H9 (cell line): ENCODE data around the gene UGT1A8. TPM values are rescaled to one million over a fixed set of nuclear protein-coding genes. Genes with fewer than 3 reads are reported as not detected.

Source experiments
- DNase-seq: peaks from one replicate; pipeline ENCODE4 v3.0.0-alpha.2; 2017
- H2AFZ ChIP-seq: one replicate; pipeline ENCODE4 v1.6.1; 2013; ENCODE audit warnings: mild to moderate bottlenecking, low read length, control low read depth, moderate library complexity
- H2AK5ac ChIP-seq: 2 replicates; pipeline ENCODE4 v1.6.1; 2013; ENCODE audit warnings: low read length, control low read depth, mixed read lengths; ENCODE audit not compliant: insufficient read length
- H2BK120ac ChIP-seq: one replicate; pipeline ENCODE4 v1.6.1; 2013; ENCODE audit warnings: low read depth, mild to moderate bottlenecking, low read length, control low read depth, inconsistent platforms; ENCODE audit not compliant: poor library complexity, severe bottlenecking
- H2BK12ac ChIP-seq: 2 replicates; pipeline ENCODE4 v1.6.1; 2013; ENCODE audit warnings: low read length, control low read depth, mixed read lengths, low read depth; ENCODE audit not compliant: insufficient read length
- H2BK15ac ChIP-seq: 2 replicates; pipeline ENCODE4 v1.6.1; 2013; ENCODE audit warnings: low read depth, low read length, control low read depth
- H2BK20ac ChIP-seq: one replicate; pipeline ENCODE4 v1.6.1; 2013; ENCODE audit warnings: low read depth, mild to moderate bottlenecking, low read length, control low read depth, inconsistent platforms; ENCODE audit not compliant: poor library complexity, severe bottlenecking
- H2BK5ac ChIP-seq: 2 replicates; pipeline ENCODE4 v1.6.1; 2013; ENCODE audit warnings: low read length, control low read depth, mixed read lengths; ENCODE audit not compliant: insufficient read length
- H3K14ac ChIP-seq: 2 replicates; pipeline ENCODE4 v1.6.1; 2013; ENCODE audit warnings: low read length, control low read depth; ENCODE audit not compliant: insufficient read depth
- H3K18ac ChIP-seq: 2 replicates; pipeline ENCODE4 v1.6.1; 2013; ENCODE audit warnings: low read depth, mild to moderate bottlenecking, mixed read lengths, low read length, control low read depth; ENCODE audit not compliant: insufficient read length
- H3K23ac ChIP-seq: 2 replicates; pipeline ENCODE4 v1.6.1; 2013; ENCODE audit warnings: low read length, control low read depth, mixed read lengths, low read depth; ENCODE audit not compliant: insufficient read length
- H3K23me2 ChIP-seq: 2 replicates; pipeline ENCODE4 v1.6.1; 2013; ENCODE audit warnings: low read depth, mild to moderate bottlenecking, mixed read lengths, low read length, control low read depth; ENCODE audit not compliant: insufficient read length, poor library complexity, severe bottlenecking
- H3K27ac ChIP-seq: 2 replicates; pipeline ENCODE4 v1.5.1; 2013; ENCODE audit warnings: low read length, control low read depth, mixed read lengths, low read depth; ENCODE audit not compliant: insufficient read length
- H3K27me3 ChIP-seq: 2 replicates; pipeline ENCODE4 v1.6.1; 2013; ENCODE audit warnings: low read length, control low read depth, inconsistent platforms; ENCODE audit not compliant: insufficient read depth
- H3K4ac ChIP-seq: 2 replicates; pipeline ENCODE4 v1.6.1; 2013; ENCODE audit warnings: low read depth, mild to moderate bottlenecking, control low read depth, inconsistent platforms, low read length, moderate library complexity
- H3K4me1 ChIP-seq: 2 replicates; pipeline ENCODE4 v1.6.1; 2013; ENCODE audit warnings: low read length, control low read depth, inconsistent platforms; ENCODE audit not compliant: insufficient read depth
- H3K4me2 ChIP-seq: 2 replicates; pipeline ENCODE4 v1.6.1; 2013; ENCODE audit warnings: low read length, control low read depth, mixed read lengths; ENCODE audit not compliant: insufficient read length, insufficient read depth
- H3K56ac ChIP-seq: 2 replicates; pipeline ENCODE4 v1.6.1; 2013; ENCODE audit warnings: low read depth, mild to moderate bottlenecking, mixed read lengths, low read length, control low read depth; ENCODE audit not compliant: insufficient read length
- H3K79me1 ChIP-seq: 2 replicates; pipeline ENCODE4 v1.6.1; 2013; ENCODE audit warnings: low read depth, mild to moderate bottlenecking, moderate library complexity, low read length, control low read depth, inconsistent platforms; ENCODE audit not compliant: insufficient read depth, poor library complexity, severe bottlenecking
- H3K79me2 ChIP-seq: 2 replicates; pipeline ENCODE4 v1.6.1; 2013; ENCODE audit warnings: low read length, control low read depth, inconsistent platforms; ENCODE audit not compliant: insufficient read depth
- H3K9ac ChIP-seq: 2 replicates; pipeline ENCODE4 v1.6.1; 2013; ENCODE audit warnings: low read length, control low read depth, mixed read lengths; ENCODE audit not compliant: insufficient read length; ENCODE audit errors: extremely low read depth
- H3K9me3 ChIP-seq: one replicate; pipeline ENCODE4 v1.6.1; 2013; ENCODE audit warnings: low read depth, low read length, inconsistent platforms; ENCODE audit not compliant: control insufficient read depth
- H3T11ph ChIP-seq: one replicate; pipeline ENCODE4 v1.6.1; 2013; ENCODE audit warnings: mild to moderate bottlenecking, low read length, control low read depth, inconsistent platforms
- H4K20me1 ChIP-seq: one replicate; pipeline ENCODE4 v1.6.1; 2013; ENCODE audit not compliant: control insufficient read depth, insufficient read length, insufficient read depth
- H4K5ac ChIP-seq: 2 replicates; pipeline ENCODE4 v1.6.1; 2013; ENCODE audit warnings: low read depth, mild to moderate bottlenecking, mixed read lengths, low read length, control low read depth; ENCODE audit not compliant: insufficient read length
- H4K8ac ChIP-seq: replicated peaks from 2 replicates; pipeline ENCODE4 v1.6.1; 2013; ENCODE audit warnings: low read length, control low read depth, mixed read lengths, low read depth; ENCODE audit not compliant: insufficient read length
- H4K91ac ChIP-seq: 2 replicates; pipeline ENCODE4 v1.6.1; 2013; ENCODE audit warnings: low read depth, mild to moderate bottlenecking, moderate library complexity, mixed read lengths, low read length, control low read depth; ENCODE audit not compliant: insufficient read length
- H3K27ac Mint-ChIP-seq, 3 experiments: 2 replicates in 2 of 3; 3 replicates in 1 of 3; pipeline ENCODE4 v1.8.0; 2020 to 2021; ENCODE audit warnings: mixed read lengths in 3 of 3, mild to moderate bottlenecking in 1 of 3, moderate library complexity in 1 of 3
- H3K27me3 Mint-ChIP-seq: 2 replicates; pipeline ENCODE4 v1.8.0; 2021; ENCODE audit warnings: low read depth, mild to moderate bottlenecking, moderate library complexity, mixed read lengths
- H3K36me3 Mint-ChIP-seq, 3 experiments: 2 replicates in 2 of 3; 3 replicates in 1 of 3; pipeline ENCODE4 v1.8.0; 2020 to 2021; ENCODE audit warnings: low read depth in 3 of 3, mixed read lengths in 3 of 3; ENCODE audit not compliant: insufficient read depth in 1 of 3
- H3K4me1 Mint-ChIP-seq, 2 experiments: 2 replicates each; pipeline ENCODE4 v1.8.0; 2020; ENCODE audit warnings: mixed read lengths in 2 of 2
- H3K4me3 Mint-ChIP-seq, 2 experiments: 2 replicates in 1 of 2; 3 replicates in 1 of 2; pipeline ENCODE4 v1.8.0; 2020 to 2021; ENCODE audit warnings: mild to moderate bottlenecking in 2 of 2, mixed read lengths in 2 of 2, moderate library complexity in 1 of 2
- H3K9me3 Mint-ChIP-seq, 2 experiments: 2 replicates in 1 of 2; 3 replicates in 1 of 2; pipeline ENCODE4 v1.8.0; 2020; ENCODE audit warnings: mild to moderate bottlenecking in 2 of 2, mixed read lengths in 2 of 2, moderate library complexity in 1 of 2
- WGBS: extraction: QIAGEN DNeasy Blood & Tissue Kit; methylation state at CpG from one replicate; pipeline ENCODE4 v1.1.7; 2013; ENCODE audit warnings: missing lambda C conversion rate, low lambda C conversion rate, mixed read lengths; ENCODE audit not compliant: insufficient read length; ENCODE audit errors: extremely low coverage; 5-methylcytosine and 5-hydroxymethylcytosine counted together
- total RNA-seq: library from RNA; stranded (reverse); gene quantifications from 2 replicates; pipeline ENCODE4 v1.2.1, GENCODE V29; 2021
- TF ChIP-seq, protein P1 (sequence below): fragments of 200-600 bp; sonication (generic); conservative IDR thresholded peaks from 3 replicates; pipeline ENCODE4 v1.8.0; 2021; ENCODE audit warnings: antibody characterized with exemption, mild to moderate bottlenecking

Gene UGT1A8
- total RNA-seq, 1 experiment from 2014 or later = not detected

DNA sequence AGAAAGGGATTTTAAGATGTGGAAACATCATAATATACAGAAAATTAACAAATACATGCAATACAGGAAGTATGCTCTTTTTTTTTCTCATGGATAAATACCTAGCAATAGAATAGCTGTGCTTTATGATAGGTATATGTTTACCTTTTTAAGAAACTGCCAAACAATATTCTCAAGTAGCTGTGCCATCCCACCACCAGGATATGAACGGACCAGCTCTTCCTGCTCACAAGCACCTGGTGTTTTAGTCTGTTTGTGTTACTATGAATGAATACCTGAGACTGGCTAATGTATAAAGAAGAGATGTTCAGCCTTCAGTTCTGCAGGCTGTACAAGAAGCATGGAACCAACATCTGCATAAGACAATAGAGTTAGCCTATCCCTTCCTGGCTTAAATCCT, 19.9 kb upstream of the UGT1A8 start:
- Histone ChIP-seq H3K9ac (no peak overlapping the region), H3K18ac (no peak overlapping the region), H3K4me2 (no peak overlapping the region), H3K79me1 (no peaks in the 10 kb centered on the region), H3K4me1 (no peaks in the 10 kb centered on the region), H2BK12ac (no peak overlapping the region), H3K4ac (no peak overlapping the region), H3K56ac (no peak overlapping the region), H3K23ac (no peak overlapping the region), H3K27ac (no peak overlapping the region), H3T11ph (no peak overlapping the region), H4K5ac (no peak overlapping the region), H3K9me3 (no peaks in the 10 kb centered on the region), H3K79me2 (no peaks in the 10 kb centered on the region), H4K8ac (no peak overlapping the region), H4K91ac (no peak overlapping the region), H2BK120ac (no peak overlapping the region), H4K20me1 (no peaks in the 10 kb centered on the region), H2AK5ac (no peak overlapping the region), H2AFZ (no peak overlapping the region), H2BK20ac (no peak overlapping the region), H3K14ac (no peak overlapping the region), H3K23me2 (no peaks in the 10 kb centered on the region), H2BK15ac (no peak overlapping the region), H2BK5ac (no peak overlapping the region), H3K27me3 (no peaks in the 10 kb centered on the region)
- peaks cover 2% of the 10 kb centered on the region for H3K27me3 Mint-ChIP-seq
- no peak overlapping the region for H3K27ac Mint-ChIP-seq
- no peaks in the 10 kb centered on the region; a peak in 1 of 7 replicates for H3K36me3 Mint-ChIP-seq
- TF ChIP-seq, protein P1, sequence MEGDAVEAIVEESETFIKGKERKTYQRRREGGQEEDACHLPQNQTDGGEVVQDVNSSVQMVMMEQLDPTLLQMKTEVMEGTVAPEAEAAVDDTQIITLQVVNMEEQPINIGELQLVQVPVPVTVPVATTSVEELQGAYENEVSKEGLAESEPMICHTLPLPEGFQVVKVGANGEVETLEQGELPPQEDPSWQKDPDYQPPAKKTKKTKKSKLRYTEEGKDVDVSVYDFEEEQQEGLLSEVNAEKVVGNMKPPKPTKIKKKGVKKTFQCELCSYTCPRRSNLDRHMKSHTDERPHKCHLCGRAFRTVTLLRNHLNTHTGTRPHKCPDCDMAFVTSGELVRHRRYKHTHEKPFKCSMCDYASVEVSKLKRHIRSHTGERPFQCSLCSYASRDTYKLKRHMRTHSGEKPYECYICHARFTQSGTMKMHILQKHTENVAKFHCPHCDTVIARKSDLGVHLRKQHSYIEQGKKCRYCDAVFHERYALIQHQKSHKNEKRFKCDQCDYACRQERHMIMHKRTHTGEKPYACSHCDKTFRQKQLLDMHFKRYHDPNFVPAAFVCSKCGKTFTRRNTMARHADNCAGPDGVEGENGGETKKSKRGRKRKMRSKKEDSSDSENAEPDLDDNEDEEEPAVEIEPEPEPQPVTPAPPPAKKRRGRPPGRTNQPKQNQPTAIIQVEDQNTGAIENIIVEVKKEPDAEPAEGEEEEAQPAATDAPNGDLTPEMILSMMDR = no peak
- H3K4me3 Mint-ChIP-seq = no peak overlapping the region
- DNase-seq = no peak
- peaks cover 7 to 18% of the 10 kb centered on the region in 2 experiments; a peak in 4 of 5 replicates for H3K9me3 Mint-ChIP-seq
- no peaks in the 10 kb centered on the region for H3K4me1 Mint-ChIP-seq
- WGBS = no CpG with 5 or more reads among the region's 1 CpG
